Gastroesophageal sphincter (tissue), 3 donors: ENCODE data around the gene SLTM.

ENCODE experiments used
- CTCF ChIP-seq, 4 experiments: fragments of 200-600 bp in 2 of 4; fragments of 450-650 bp in 2 of 4; sonication (generic) in 1 of 4; IDR thresholded peaks; one replicate each; pipeline ENCODE4 v1.5.1; 2017 to 2019; ENCODE audit warnings: antibody characterized with exemption in 4 of 4, mild to moderate bottlenecking in 2 of 4, moderate library complexity in 2 of 4
- EP300 ChIP-seq: sonication (generic); formaldehyde crosslinking; IDR thresholded peaks from one replicate; pipeline ENCODE4 v1.6.1; 2017; ENCODE audit warnings: antibody characterized with exemption, mild to moderate bottlenecking
- POLR2A ChIP-seq, 2 donors: fragments of 450-650 bp; IDR thresholded peaks; one replicate each; pipeline ENCODE4 v1.6.1; 2017; ENCODE audit warnings: antibody characterized with exemption in 2 of 2, mild to moderate bottlenecking in 2 of 2, moderate library complexity in 1 of 2
- POLR2AphosphoS5 ChIP-seq: sonication (generic); formaldehyde crosslinking; IDR thresholded peaks from one replicate; pipeline ENCODE4 v1.6.1; 2017; ENCODE audit warnings: antibody characterized with exemption

GRCh38 chr15:58929891-58930416, 3.5 kb downstream of the SLTM start:
- TF ChIP-seq EP300 (no peak), CTCF (IDR thresholded peaks at IDR 0.05) (no peak), POLR2AphosphoS5 (no peak), POLR2A (IDR thresholded peaks at IDR 0.05) (no peak)
